HEK293 (cell line): ENCODE measurements around the gene NUDT13.

Source experiments
- CTCF ChIP-seq: fragments of 450-650 bp; formaldehyde crosslinking; IDR thresholded peaks from 2 replicates; pipeline ENCODE4 v1.5.1; 2016; ENCODE audit warnings: missing biosample characterization, missing genetic modification characterization
- GLIS1 ChIP-seq: fragments of 450-650 bp; formaldehyde crosslinking; IDR thresholded peaks from 2 replicates; pipeline ENCODE4 v1.5.1; 2016; ENCODE audit warnings: missing biosample characterization, missing genetic modification characterization
- ZNF416 ChIP-seq: fragments of 450-650 bp; formaldehyde crosslinking; IDR thresholded peaks from 2 replicates; pipeline ENCODE4 v1.5.1; 2016; ENCODE audit warnings: missing biosample characterization, missing genetic modification characterization
- ZNF670 ChIP-seq: fragments of 450-650 bp; formaldehyde crosslinking; IDR thresholded peaks from 2 replicates; pipeline ENCODE4 v1.5.1; 2016; ENCODE audit warnings: missing biosample characterization, missing genetic modification characterization, low read depth

- no peak for TF ChIP-seq ZNF670 (tag by site-specific recombination)
- TF ChIP-seq ZNF416 (tag by site-specific recombination): no peak
- TF ChIP-seq CTCF (tag by site-specific recombination): no peak
- TF ChIP-seq GLIS1 (tag by site-specific recombination): no peak
Measured at GRCh38 chr10:73096041-73096448, 14.2 kb upstream of the NUDT13 start.
